H4 (cell line): ENCODE measurements around the gene THSD7B. TPM values are rescaled to one million over a fixed set of nuclear protein-coding genes. Genes with fewer than 3 reads are reported as not detected.
"Not testable (repeated sequence)": the region's sequence is repeated elsewhere in the genome, so short reads cannot be mapped to it uniquely, and the experiment has no call there.

Experiments used
- DNase-seq: peaks from one replicate; pipeline ENCODE4 v3.0.0-alpha.2; 2015; ENCODE audit warnings: low spot score
- total RNA-seq: library from RNA; depleted of rRNA; stranded (reverse); fragments of >200 nt; shearing (Covaris generic); gene quantifications from 2 replicates; pipeline ENCODE4 v1.2.3, GENCODE V29; 2014

The THSD7B gene
- total RNA-seq, 1 experiment from 2014 or later: 0.35 TPM

GRCh38 chr2:136929531-136929930 lies 164.2 kb downstream of the THSD7B start:
- DNase-seq: no peak

- DNase-seq: peak; percentile 37
Measured at GRCh38 chr2:136932700-136933099, 167.4 kb downstream of the THSD7B start.

GRCh38 chr2:136935119-136935518 lies 169.8 kb downstream of the THSD7B start:
- no peak for DNase-seq

GRCh38 chr2:136956050-136956449 lies 190.7 kb downstream of the THSD7B start:
- DNase-seq: no peak

- DNase-seq: peak; percentile 52
Measured at GRCh38 chr2:136957044-136957443, 191.7 kb downstream of the THSD7B start.

- no peak for DNase-seq
Measured at GRCh38 chr2:136962105-136962725, 196.9 kb downstream of the THSD7B start.

GRCh38 chr2:136966485-136966884 lies 201.1 kb downstream of the THSD7B start:
- no peak for DNase-seq

- DNase-seq: no peak
Measured at GRCh38 chr2:136980303-136980702, 215.0 kb downstream of the THSD7B start.

GRCh38 chr2:136981689-136982088 lies 216.3 kb downstream of the THSD7B start:
- DNase-seq: not testable (repeated sequence)

- DNase-seq: peak; percentile 4
Measured at GRCh38 chr2:136985044-136985443, 219.7 kb downstream of the THSD7B start.

GRCh38 chr2:136986605-136987221 lies 221.4 kb downstream of the THSD7B start:
- DNase-seq: no peak

GRCh38 chr2:136990316-136990715 lies 225.0 kb downstream of the THSD7B start:
- no peak for DNase-seq

GRCh38 chr2:136994793-136995192 lies 229.4 kb downstream of the THSD7B start:
- DNase-seq: no peak

- no peak for DNase-seq
Measured at GRCh38 chr2:136997557-136997956, 232.2 kb downstream of the THSD7B start.

- DNase-seq: no peak
Measured at GRCh38 chr2:137000811-137001210, 235.5 kb downstream of the THSD7B start.

GRCh38 chr2:137002896-137003295 lies 237.6 kb downstream of the THSD7B start:
- no peak for DNase-seq

- DNase-seq: no peak
Measured at GRCh38 chr2:137005210-137005609, 239.9 kb downstream of the THSD7B start.

- DNase-seq: no peak
Measured at GRCh38 chr2:137007938-137008337, 242.6 kb downstream of the THSD7B start.

- DNase-seq: no peak
Measured at GRCh38 chr2:137009953-137010352, 244.6 kb downstream of the THSD7B start.

- no peak for DNase-seq
Measured at GRCh38 chr2:137020452-137021196, 255.3 kb downstream of the THSD7B start.

GRCh38 chr2:137021763-137022162 lies 256.4 kb downstream of the THSD7B start:
- DNase-seq: no peak

GRCh38 chr2:137023205-137023604 lies 257.9 kb downstream of the THSD7B start:
- DNase-seq: no peak

- DNase-seq: no peak
Measured at GRCh38 chr2:137031731-137032130, 266.4 kb downstream of the THSD7B start.
